HFFc6 (cell line): Measurements from ENCODE around the gene TSPAN9. TPM values are rescaled to one million over a fixed set of nuclear protein-coding genes. Genes with fewer than 3 reads are reported as not detected.

ENCODE experiments used
- DNase-seq: peaks from one replicate; pipeline ENCODE4 v3.0.0-alpha.2; 2018
- H3K27ac Mint-ChIP-seq: 2 replicates; pipeline ENCODE4 v1.8.0; 2020; ENCODE audit warnings: mild to moderate bottlenecking, mixed read lengths
- H3K27me3 Mint-ChIP-seq: 2 replicates; pipeline ENCODE4 v1.8.0; 2021; ENCODE audit warnings: mild to moderate bottlenecking, moderate library complexity, mixed read lengths; ENCODE audit not compliant: insufficient read depth
- H3K36me3 Mint-ChIP-seq: 2 replicates; pipeline ENCODE4 v1.8.0; 2021; ENCODE audit warnings: low read depth, mixed read lengths
- H3K4me1 Mint-ChIP-seq: 2 replicates; pipeline ENCODE4 v1.8.0; 2020; ENCODE audit warnings: low read depth, mixed read lengths
- H3K4me3 Mint-ChIP-seq: 2 replicates; pipeline ENCODE4 v1.8.0; 2020; ENCODE audit warnings: mild to moderate bottlenecking, moderate library complexity, mixed read lengths
- H3K9me3 Mint-ChIP-seq: 2 replicates; pipeline ENCODE4 v1.8.0; 2020; ENCODE audit warnings: mild to moderate bottlenecking, mixed read lengths
- CTCF ChIP-seq: fragments of 200-600 bp; sonication (generic); IDR thresholded peaks from 2 replicates; pipeline ENCODE4 v1.5.0; 2021; ENCODE audit warnings: antibody characterized with exemption, mild to moderate bottlenecking
- total RNA-seq, 6 experiments: library from RNA; stranded (reverse); fragmentation: NEBNext Ultra II Directional; extraction: Animal tissue kit (Norgen Biotek cat#: 25700); gene quantifications; 2 replicates in 1 of 6; 3 replicates in 5 of 6; pipeline ENCODE4 v1.2.3, GENCODE V29; 2021

TSPAN9 gene
- total RNA-seq, 6 experiments from 2014 or later: 18.1 to 35.8 (median 22.7) TPM

- TF ChIP-seq CTCF: no peak
- Mint-ChIP-seq H3K4me3 (no peak overlapping the region), H3K36me3 (peaks cover 13% of the 10 kb centered on the region), H3K9me3 (no peaks in the 10 kb centered on the region), H3K27me3 (no peaks in the 10 kb centered on the region; the same call in 1 of the 2 replicates), H3K27ac (no peak overlapping the region), H3K4me1 (peaks cover 37% of the 10 kb centered on the region)
- no peak for DNase-seq
Measured at GRCh38 chr12:3081091-3081490, 3.9 kb downstream of the TSPAN9 start.

- DNase-seq: no peak
- Mint-ChIP-seq H3K4me1 (peaks cover 30% of the 10 kb centered on the region), H3K36me3 (peaks cover 13% of the 10 kb centered on the region), H3K27me3 (no peaks in the 10 kb centered on the region; the same call in 1 of the 2 replicates), H3K4me3 (no peak overlapping the region), H3K9me3 (no peaks in the 10 kb centered on the region), H3K27ac (no peak overlapping the region)
- no peak for TF ChIP-seq CTCF
Measured at GRCh38 chr12:3081886-3082285, 4.7 kb downstream of the TSPAN9 start.

- Mint-ChIP-seq H3K4me3 (no peak overlapping the region), H3K9me3 (no peaks in the 10 kb centered on the region), H3K27me3 (no peaks in the 10 kb centered on the region), H3K27ac (no peak overlapping the region), H3K4me1 (peaks cover 30% of the 10 kb centered on the region), H3K36me3 (peaks cover 13% of the 10 kb centered on the region)
- no peak for TF ChIP-seq CTCF
- no peak for DNase-seq
Measured at GRCh38 chr12:3083241-3083920, 6.2 kb downstream of the TSPAN9 start.

- TF ChIP-seq CTCF: no peak
- no peak for DNase-seq
- no peak overlapping the region for H3K27ac Mint-ChIP-seq
- H3K4me1 Mint-ChIP-seq: peaks cover 28% of the 10 kb centered on the region
- no peaks in the 10 kb centered on the region; the same call in 1 of the 2 replicates for H3K27me3 Mint-ChIP-seq
- H3K36me3 Mint-ChIP-seq: peaks cover 13% of the 10 kb centered on the region
- H3K4me3 Mint-ChIP-seq: no peak overlapping the region
- no peaks in the 10 kb centered on the region for H3K9me3 Mint-ChIP-seq
Measured at GRCh38 chr12:3083921-3084347, 6.8 kb downstream of the TSPAN9 start.

- H3K4me3 Mint-ChIP-seq: no peak overlapping the region
- DNase-seq: no peak
Measured at GRCh38 chr12:3084742-3085141, 7.6 kb downstream of the TSPAN9 start.

More at GRCh38 chr12:3084742-3085141, 7.6 kb downstream of the TSPAN9 start:
- Mint-ChIP-seq H3K4me1 (peaks cover 28% of the 10 kb centered on the region), H3K36me3 (peaks cover 13% of the 10 kb centered on the region), H3K27me3 (no peaks in the 10 kb centered on the region; the same call in 1 of the 2 replicates), H3K9me3 (no peaks in the 10 kb centered on the region), H3K27ac (no peak overlapping the region)
- TF ChIP-seq CTCF: no peak
